IMR-90 (cell line): ENCODE data around the gene PDZRN3. TPM values are rescaled to one million over a fixed set of nuclear protein-coding genes. Genes with fewer than 3 reads are reported as not detected.
A peak's percentile ranks its signal among the peaks of the same experiment; 100 is the strongest.

Experiments
- ATAC-seq: fragments of 200-7000 bp; cut with Tn5 transposase; 2 replicates; pipeline ENCODE4 v1.9.1; 2020; ENCODE audit warnings: low read depth, mild to moderate bottlenecking, moderate library complexity
- BruUV-seq: library from RNA; stranded (reverse); fragments of 400-500 nt; replicated peaks from 2 replicates; lab custom pipeline; 2021; lab: Mats Ljungman, UMichigan
- CTCF ChIA-PET: fragments of 300-600 bp; formaldehyde crosslinking; extraction: SDS; loops from one replicate; lab custom pipeline; 2021; ENCODE audit warnings: antibody characterized with exemption; lab: Yijun Ruan, JAX
- POLR2A ChIA-PET: fragments of 300-600 bp; sonication (Branson Sonifier 250); formaldehyde crosslinking; loops from one replicate; lab custom pipeline; 2022; ENCODE audit warnings: antibody characterized with exemption; ENCODE audit not compliant: unreplicated experiment; lab: Charles Lee
- DNase-seq: peaks from one replicate; pipeline ENCODE4 v3.0.0; 2013
- H2AFZ ChIP-seq: replicated peaks from 2 replicates; pipeline ENCODE3; 2013; ENCODE audit warnings: low read length, mild to moderate bottlenecking; ENCODE audit not compliant: poor library complexity
- H2AK5ac ChIP-seq: 2 replicates; pipeline ENCODE4 v1.6.1; 2013; ENCODE audit warnings: low read depth, low read length, inconsistent platforms
- H2AK9ac ChIP-seq: replicated peaks from 2 replicates; pipeline ENCODE3; 2013; ENCODE audit warnings: mild to moderate bottlenecking, low read depth, low read length, moderate library complexity; ENCODE audit not compliant: poor library complexity
- H2BK120ac ChIP-seq: 2 replicates; pipeline ENCODE4 v1.6.1; 2013; ENCODE audit warnings: low read depth, low read length, inconsistent platforms
- H2BK15ac ChIP-seq: 3 replicates; pipeline ENCODE4 v1.6.1; 2013; ENCODE audit warnings: low read depth, low read length, inconsistent platforms
- H2BK20ac ChIP-seq: 2 replicates; pipeline ENCODE4 v1.6.1; 2013; ENCODE audit warnings: low read depth, mild to moderate bottlenecking, inconsistent platforms, low read length, moderate library complexity
- H2BK5ac ChIP-seq: 2 replicates; pipeline ENCODE4 v1.6.1; 2013; ENCODE audit warnings: mild to moderate bottlenecking, low read depth, low read length, inconsistent platforms; ENCODE audit not compliant: poor library complexity, severe bottlenecking
- H3K14ac ChIP-seq: replicated peaks from 2 replicates; pipeline ENCODE4 v1.6.1; 2013; ENCODE audit warnings: low read depth, low read length, inconsistent platforms
- H3K18ac ChIP-seq: 2 replicates; pipeline ENCODE4 v1.6.1; 2013; ENCODE audit warnings: low read depth, low read length, control low read depth
- H3K23ac ChIP-seq: 2 replicates; pipeline ENCODE4 v1.6.1; 2013; ENCODE audit warnings: low read depth, low read length, inconsistent platforms
- H3K27ac ChIP-seq: 2 replicates; pipeline ENCODE4 v1.5.1; 2013; ENCODE audit warnings: mild to moderate bottlenecking, control low read depth, low read length; ENCODE audit not compliant: insufficient read depth
- H3K27me3 ChIP-seq: 2 replicates; pipeline ENCODE4 v1.6.1; 2013; ENCODE audit warnings: low read length; ENCODE audit not compliant: control insufficient read depth, insufficient read depth
- H3K36me3 ChIP-seq: 2 replicates; pipeline ENCODE4 v1.6.1; 2013; ENCODE audit warnings: low read length, mixed read lengths; ENCODE audit not compliant: control insufficient read depth, insufficient read depth
- H3K4ac ChIP-seq: 2 replicates; pipeline ENCODE4 v1.6.1; 2013; ENCODE audit warnings: low read depth, low read length, inconsistent platforms
- H3K4me1 ChIP-seq: 2 replicates; pipeline ENCODE4 v1.6.1; 2013; ENCODE audit warnings: low read length, mixed read lengths; ENCODE audit not compliant: control insufficient read depth, insufficient read depth
- H3K4me2 ChIP-seq: 2 replicates; pipeline ENCODE4 v1.6.1; 2013; ENCODE audit warnings: low read depth, mild to moderate bottlenecking, control low read depth, low read length, moderate library complexity
- H3K4me3 ChIP-seq: 2 replicates; pipeline ENCODE4 v1.5.1; 2013; ENCODE audit warnings: low read depth, mild to moderate bottlenecking, control low read depth, low read length, moderate library complexity; ENCODE audit not compliant: insufficient read depth
- H3K56ac ChIP-seq: 2 replicates; pipeline ENCODE4 v1.6.1; 2013; ENCODE audit warnings: low read length, inconsistent platforms; ENCODE audit not compliant: insufficient read depth; ENCODE audit errors: extremely low read depth
- H3K79me1 ChIP-seq, 2 experiments: 2 replicates each; pipeline ENCODE4 v1.6.1; 2013; ENCODE audit warnings: low read length in 2 of 2, inconsistent platforms in 1 of 2, low read depth in 1 of 2
- H3K9ac ChIP-seq: 2 replicates; pipeline ENCODE4 v1.6.1; 2013; ENCODE audit warnings: low read depth, low read length, control low read depth
- H3K9me1 ChIP-seq: 2 replicates; pipeline ENCODE4 v1.6.1; 2013; ENCODE audit warnings: low read length, inconsistent platforms; ENCODE audit not compliant: insufficient read depth
- H3K9me3 ChIP-seq: 2 replicates; pipeline ENCODE4 v1.6.1; 2013; ENCODE audit warnings: low read length; ENCODE audit not compliant: control insufficient read depth, insufficient read depth
- H4K20me1 ChIP-seq: 2 replicates; pipeline ENCODE4 v1.6.1; 2013; ENCODE audit warnings: low read length, inconsistent platforms; ENCODE audit not compliant: insufficient read depth
- H4K5ac ChIP-seq: 2 replicates; pipeline ENCODE4 v1.6.1; 2013; ENCODE audit warnings: mild to moderate bottlenecking, low read depth, low read length, control low read depth
- H4K8ac ChIP-seq, 2 experiments: 2 replicates each; pipeline ENCODE4 v1.6.1; 2013; ENCODE audit warnings: low read depth in 2 of 2, low read length in 2 of 2, control low read depth in 1 of 2, inconsistent platforms in 1 of 2
- H4K91ac ChIP-seq: 2 replicates; pipeline ENCODE4 v1.6.1; 2013; ENCODE audit warnings: low read depth, low read length, inconsistent platforms; ENCODE audit not compliant: insufficient read depth
- CEBPB ChIP-seq: IDR thresholded peaks from 2 replicates; pipeline ENCODE4 v1.6.1; 2012; ENCODE audit warnings: low read depth, low read length, improper control_type of control experiment
- MAZ ChIP-seq: IDR thresholded peaks from 2 replicates; pipeline ENCODE4 v1.6.1; 2012; ENCODE audit warnings: low read depth, mild to moderate bottlenecking, low read length, improper control_type of control experiment, moderate library complexity, borderline replicate concordance
- WGBS, 2 experiments: methylation state at CpG; one replicate each; pipeline versions ENCODE4 v1.1.5 to v1.1.7; 2013; ENCODE audit warnings: missing lambda C conversion rate in 2 of 2; ENCODE audit not compliant: insufficient read length in 1 of 2; ENCODE audit errors: extremely low coverage in 2 of 2; 5-methylcytosine and 5-hydroxymethylcytosine counted together
- dilution Hi-C: fragments of 300-500 bp; cut with HindIII; formaldehyde crosslinking; loops from one replicate; pipeline ENCODE4 v1.14.3; 2018; ENCODE audit warnings: low sequenced_read_pairs; ENCODE audit not compliant: unreplicated experiment
- in situ Hi-C: fragments of 300-500 bp; cut with MboI; formaldehyde crosslinking; loops from 3 replicates; pipeline ENCODE4 v1.14.3; 2019; ENCODE audit warnings: low sequenced_read_pairs, inconsistent platforms, mixed read lengths
- intact Hi-C: fragments of 100-400 bp; cut with micrococcal nuclease; formaldehyde crosslinking; loops from 2 replicates; pipeline ENCODE4 v1.10.0; 2022
- polyA plus RNA-seq, 3 experiments: library from polyadenylated mRNA; depleted of rRNA; stranded (reverse); fragments of >200 nt; gene quantifications; 2 replicates each; pipeline ENCODE4 v1.2.3, GENCODE V29; 2012; ENCODE audit warnings: low replicate concordance in 1 of 3
- total RNA-seq: library from RNA; depleted of rRNA; stranded (reverse); fragments of >200 nt; gene quantifications from 2 replicates; pipeline ENCODE4 v1.2.3, GENCODE V29; 2012

The PDZRN3 gene
- total and polyA plus RNA-seq, 2 of the 4 experiments (the other 2 are of a cell fraction), result 9.4 to 17.0 TPM

GRCh38 chr3:73674280-73674679, 49.5 kb upstream of the PDZRN3 start:
- BruUV-seq, result no TSS peak
- ChIA-PET POLR2A (interaction anchor here (0.7 kb wide), 1 partner anchor 1124 kb away, joined by 3 read pairs; no protein-coding TSS in a partner anchor), CTCF (no interaction called here)

More at GRCh38 chr3:73674280-73674679, 49.5 kb upstream of the PDZRN3 start:
- Histone ChIP-seq H2BK5ac (no peak overlapping the region), H2AK9ac (no peak overlapping the region), H4K91ac (no peak overlapping the region), H2BK120ac (no peak overlapping the region; the same call in 1 of the 2 replicates), H3K9ac (no peak overlapping the region), H3K23ac (no peak overlapping the region), H3K18ac (no peak overlapping the region), H3K56ac (no peak overlapping the region), H2AK5ac (no peak overlapping the region), H4K20me1 (no peaks in the 10 kb centered on the region), H3K4me2 (no peak overlapping the region), H2BK20ac (0 out of 2 replicates have a peak overlapping the region, but pooled peaks have one; percentile 16), H2BK15ac (no peak overlapping the region), H3K27ac (no peak overlapping the region), H3K4me3 (no peak overlapping the region), H4K8ac (peak overlapping the region in 1 of 2 experiments; percentile 2; a peak in 1 of 4 replicates), H3K79me1 (no peaks in the 10 kb centered on the region), H4K5ac (no peak overlapping the region), H2AFZ (no peak overlapping the region), H3K4ac (peak overlapping the region; percentile 34; the same call in 1 of the 2 replicates), H3K4me1 (no peaks in the 10 kb centered on the region), H3K9me3 (no peaks in the 10 kb centered on the region), H3K36me3 (no peaks in the 10 kb centered on the region), H3K9me1 (no peaks in the 10 kb centered on the region), H3K27me3 (no peaks in the 10 kb centered on the region), H3K14ac (peak overlapping the region; percentile 48; the same call in 1 of the 2 replicates)
- dilution Hi-C loops, result no loop called here
- DNase-seq (peak; percentile 71), ATAC-seq (no peak)
- intact Hi-C loops, result no loop called here
- TF ChIP-seq MAZ (no peak), CEBPB (peak; percentile 19; the same call in 1 of the 2 replicates)
- WGBS, 2 experiments, result 13% methylated on average over 1 of the region's 5 CpGs; no CpG with 5 or more reads in 1 of the 2 experiments
- in situ Hi-C loops, result no loop called here
